Cardiac atrium fibroblast (primary cell): ENCODE results near the gene DYNLL2. TPM values are rescaled to one million over a fixed set of nuclear protein-coding genes. Genes with fewer than 3 reads are reported as not detected.

Source experiments
- total RNA-seq: library from RNA; depleted of rRNA; stranded (reverse); fragments of >200 nt; gene quantifications from 2 replicates; pipeline ENCODE4 v1.2.3, GENCODE V29; 2015

DYNLL2 gene
- 11.3 and 12.5 TPM in 2 replicates for total RNA-seq

GRCh38 chr17:58082870-58083490, at the start of gene DYNLL2:
Gene DYNLL2, plus strand, starts transcription at chr17:58083419. Its CDS starts 3,672 bp downstream, at chr17:58087091.

Other genes with a start within 250 kb of the DYNLL2 start
- gene MRPS23, start 233.4 kb upstream of the DYNLL2 start, total RNA-seq, result 14.9 and 22.2 TPM in 2 replicates
- gene CUEDC1, start 128.0 kb upstream of the DYNLL2 start, total RNA-seq, result 31.1 and 33.0 TPM in 2 replicates
- 17.9 and 24.1 TPM in 2 replicates for gene VEZF1, start 95.2 kb upstream of the DYNLL2 start, total RNA-seq
- gene SRSF1, start 76.2 kb upstream of the DYNLL2 start, total RNA-seq, result 165 and 182 TPM in 2 replicates
- gene OR4D1, start 65.0 kb downstream of the DYNLL2 start, total RNA-seq, result not detected in 2 replicates
- gene OR4D2, start 83.6 kb downstream of the DYNLL2 start, total RNA-seq, result not detected in 2 replicates
- not detected in 2 replicates for gene EPX, start 109.3 kb downstream of the DYNLL2 start, total RNA-seq
- 13.4 and 16.2 TPM in 2 replicates for gene MKS1, start 135.8 kb downstream of the DYNLL2 start, total RNA-seq
- not detected in 2 replicates for gene LPO, start 155.2 kb downstream of the DYNLL2 start, total RNA-seq
- not detected in 2 replicates for gene MPO, start 197.5 kb downstream of the DYNLL2 start, total RNA-seq
- 0.32 TPM in 1 of 2 replicates, not detected in the other for gene TSPOAP1, start 245.4 kb downstream of the DYNLL2 start, total RNA-seq